OCI-LY7 (cell line): ENCODE results near the gene CXorf38. TPM values are rescaled to one million over a fixed set of nuclear protein-coding genes. Genes with fewer than 3 reads are reported as not detected.

Experiments
- BruUV-seq: library from RNA; stranded (reverse); fragments of 400-500 nt; replicated peaks from 2 replicates; lab custom pipeline; 2021; lab: Mats Ljungman, UMichigan
- CTCF ChIA-PET: fragments of 300-600 bp; sonication (Branson Sonifier 250); formaldehyde crosslinking; loops from one replicate; lab custom pipeline; 2022; ENCODE audit warnings: antibody characterized with exemption; ENCODE audit not compliant: unreplicated experiment; lab: Charles Lee
- POLR2A ChIA-PET: fragments of 300-600 bp; sonication (Branson Sonifier 250); formaldehyde crosslinking; loops from one replicate; lab custom pipeline; 2022; ENCODE audit warnings: antibody characterized with exemption; lab: Charles Lee
- DNase-seq: peaks from one replicate; pipeline ENCODE4 v3.0.0-alpha.2; 2015; ENCODE audit warnings: low spot score
- H2AFZ ChIP-seq: fragments of 200-600 bp; sonication (generic), shearing (Covaris generic); 2 replicates; pipeline ENCODE4 v1.6.1; 2014; ENCODE audit warnings: mild to moderate bottlenecking, antibody characterized with exemption, low read length, moderate library complexity
- H3K27ac ChIP-seq: fragments of 200-600 bp; sonication (generic); 2 replicates; pipeline ENCODE4 v1.5.1; 2014; ENCODE audit warnings: mixed run types, low read depth, mild to moderate bottlenecking, moderate library complexity, low read length, inconsistent platforms; ENCODE audit not compliant: poor library complexity, severe bottlenecking
- H3K36me3 ChIP-seq: fragments of 200-600 bp; sonication (generic); 2 replicates; pipeline ENCODE4 v1.6.1; 2014; ENCODE audit warnings: mild to moderate bottlenecking, antibody characterized with exemption, low read length, moderate library complexity, mixed read lengths; ENCODE audit not compliant: insufficient read depth
- H3K4me1 ChIP-seq: fragments of 200-600 bp; sonication (generic); 2 replicates; pipeline ENCODE4 v1.5.1; 2014; ENCODE audit warnings: mild to moderate bottlenecking, low read length; ENCODE audit not compliant: insufficient read depth, poor library complexity, severe bottlenecking
- H3K4me2 ChIP-seq: fragments of 200-600 bp; sonication (generic); 2 replicates; pipeline ENCODE4 v1.6.1; 2014; ENCODE audit warnings: mild to moderate bottlenecking, low read length
- H3K4me3 ChIP-seq: fragments of 200-600 bp; sonication (generic); 2 replicates; pipeline ENCODE4 v1.5.1; 2014; ENCODE audit warnings: mild to moderate bottlenecking, low read depth, low read length; ENCODE audit not compliant: poor library complexity, severe bottlenecking
- H3K79me2 ChIP-seq: fragments of 200-600 bp; sonication (generic); 2 replicates; pipeline ENCODE4 v1.6.1; 2016; ENCODE audit warnings: low read depth, mild to moderate bottlenecking, low read length, moderate library complexity, mixed read lengths; ENCODE audit not compliant: insufficient read depth
- H3K9me2 ChIP-seq: fragments of 200-600 bp; sonication (generic); 2 replicates; pipeline ENCODE4 v1.6.1; 2016; ENCODE audit warnings: mild to moderate bottlenecking, low read length, mixed read lengths; ENCODE audit not compliant: insufficient read depth
- H3K9me3 ChIP-seq: fragments of 200-600 bp; sonication (generic); 2 replicates; pipeline ENCODE4 v1.6.1; 2014; ENCODE audit warnings: mild to moderate bottlenecking, mixed run types, low read length, mixed read lengths
- H4K20me1 ChIP-seq: fragments of 200-600 bp; sonication (generic); 2 replicates; pipeline ENCODE4 v1.6.1; 2014; ENCODE audit warnings: mild to moderate bottlenecking, antibody characterized with exemption, low read length, moderate library complexity, mixed read lengths; ENCODE audit not compliant: insufficient read depth
- CTCF ChIP-seq: fragments of 200-600 bp; sonication (generic); conservative IDR thresholded peaks from 2 replicates; pipeline ENCODE4 v1.5.1; 2014; ENCODE audit warnings: mild to moderate bottlenecking, antibody characterized with exemption, low read length, moderate library complexity, mixed read lengths
- EZH2phosphoT487 ChIP-seq: fragments of 200-600 bp; sonication (generic); IDR thresholded peaks from 2 replicates; pipeline ENCODE4 v1.6.1; 2018; ENCODE audit warnings: low read depth, borderline replicate concordance, mild to moderate bottlenecking, mixed run types, antibody characterized with exemption, low read length, moderate library complexity, mixed read lengths
- intact Hi-C: fragments of 100-400 bp; cut with micrococcal nuclease; formaldehyde crosslinking; loops from one replicate; pipeline ENCODE4 v1.10.0; 2022; ENCODE audit not compliant: unreplicated experiment
- total RNA-seq, 2 experiments: library from RNA; depleted of rRNA in 1 of 2; stranded (reverse); fragments of >200 nt in 1 of 2; shearing (Covaris generic) in 1 of 2; gene quantifications; 2 replicates each; pipeline ENCODE4 v1.2.3, GENCODE V29; 2014 to 2022

Gene CXorf38
- total RNA-seq, 2 experiments from 2014 or later = 12.9 to 15.9 TPM

DNA sequence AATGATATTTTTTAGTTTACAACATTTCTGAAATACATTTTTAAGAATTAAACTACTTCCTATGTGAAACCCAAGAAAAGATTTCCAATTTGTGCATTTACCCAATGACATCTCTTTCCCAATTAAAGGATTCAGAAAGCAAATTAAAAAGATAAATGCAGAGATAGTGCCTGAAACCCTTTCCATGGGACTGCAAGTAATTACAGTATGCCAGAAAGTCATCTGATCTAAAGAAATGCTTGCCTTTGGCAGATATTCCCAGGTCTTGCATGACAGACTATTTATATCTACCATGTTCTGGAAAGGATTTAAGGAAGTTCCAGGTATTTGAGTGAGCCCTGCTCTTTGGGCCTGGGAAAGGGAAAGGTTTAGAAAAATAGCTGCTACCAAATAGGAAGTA, 41.6 kb upstream of the CXorf38 start:
- intact Hi-C loops = no loop called here
- BruUV-seq = no TSS peak

DNA sequence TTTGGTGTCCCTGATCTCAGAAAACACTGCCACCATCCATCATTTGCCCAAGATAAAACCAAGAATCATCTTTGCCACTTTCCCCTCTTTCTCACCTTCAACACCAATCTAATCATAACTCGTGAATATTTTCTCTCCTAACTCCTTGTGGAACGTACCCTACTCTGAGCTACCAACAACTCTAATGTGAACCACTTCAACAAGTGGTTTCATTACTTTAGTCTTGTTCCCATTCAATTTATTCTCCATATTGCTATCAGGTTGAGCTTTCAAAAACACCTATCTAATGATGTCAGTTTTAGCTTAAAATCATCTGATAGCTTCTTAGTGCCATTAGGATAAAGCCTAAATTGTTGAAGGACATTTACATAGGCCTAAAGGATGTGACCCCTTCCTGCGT, 39.8 kb upstream of the CXorf38 start:
- peaks cover 76% of the 10 kb centered on the region for H3K36me3 ChIP-seq
- no peak overlapping the region for H2AFZ ChIP-seq
- no peak overlapping the region for H3K27ac ChIP-seq
- TF ChIP-seq CTCF (no peak), EZH2phosphoT487 (no peak)
- no peaks in the 10 kb centered on the region for H3K79me2 ChIP-seq
- no peaks in the 10 kb centered on the region for H3K4me1 ChIP-seq
- H3K4me2 ChIP-seq = no peak overlapping the region
- no peaks in the 10 kb centered on the region for H3K9me2 ChIP-seq
- POLR2A ChIA-PET = no interaction called here
- intact Hi-C loops = no loop called here
- no TSS peak for BruUV-seq
- no peaks in the 10 kb centered on the region for H3K9me3 ChIP-seq
- no peaks in the 10 kb centered on the region for H4K20me1 ChIP-seq
- no peak for DNase-seq
- CTCF ChIA-PET = no interaction called here
- no peak overlapping the region for H3K4me3 ChIP-seq

More for the DNA sequence above, 41.6 kb upstream of the CXorf38 start:
- H4K20me1 ChIP-seq = no peaks in the 10 kb centered on the region
- no peaks in the 10 kb centered on the region for H3K9me3 ChIP-seq
- no peak overlapping the region for H3K4me2 ChIP-seq
- H3K4me3 ChIP-seq = no peak overlapping the region
- no peak for TF ChIP-seq CTCF
- TF ChIP-seq EZH2phosphoT487 = no peak
- no peak overlapping the region for H2AFZ ChIP-seq
- H3K4me1 ChIP-seq = no peaks in the 10 kb centered on the region
- no peak overlapping the region for H3K27ac ChIP-seq
- ChIA-PET CTCF (no interaction called here), POLR2A (no interaction called here)
- H3K9me2 ChIP-seq = no peaks in the 10 kb centered on the region
- H3K36me3 ChIP-seq = peaks cover 75% of the 10 kb centered on the region
- DNase-seq = no peak
- H3K79me2 ChIP-seq = no peaks in the 10 kb centered on the region

DNA sequence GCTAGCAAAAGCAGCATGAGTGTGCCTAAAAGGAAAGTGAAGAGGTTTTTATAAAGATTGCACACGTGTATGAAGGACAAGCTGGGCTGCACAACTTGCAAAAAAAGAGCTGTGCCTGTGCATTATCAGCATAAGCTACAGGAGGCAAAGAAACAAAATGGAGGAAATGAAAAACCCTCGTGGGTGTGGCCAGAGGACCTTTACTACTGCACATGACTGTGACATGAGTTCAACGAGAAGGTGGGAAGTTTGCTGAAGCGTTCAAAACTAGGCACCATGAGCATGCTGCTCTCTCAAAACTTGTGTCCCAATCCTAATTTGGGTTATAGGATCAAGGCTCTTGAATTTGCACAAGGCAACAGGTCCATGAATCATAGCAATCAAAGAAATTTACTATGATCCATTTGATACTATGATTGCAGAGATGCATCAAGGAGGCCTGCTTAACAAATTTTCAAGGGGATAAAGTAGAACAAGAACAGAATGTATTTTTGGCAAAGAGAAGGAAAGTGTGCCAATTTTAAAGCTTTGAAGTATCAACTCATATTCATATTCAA, 38.1 kb upstream of the CXorf38 start:
- CTCF ChIA-PET = no interaction called here
- H3K4me2 ChIP-seq = no peak overlapping the region
- intact Hi-C loops = no loop called here

More for the DNA sequence above, 38.1 kb upstream of the CXorf38 start:
- H3K4me1 ChIP-seq = no peaks in the 10 kb centered on the region
- POLR2A ChIA-PET = interaction anchor here (0.7 to 1.1 kb wide), 3 partner anchors 8 to 26 kb away, joined by 3 read pairs; no protein-coding TSS in a partner anchor
- no peak overlapping the region for H2AFZ ChIP-seq
- H3K36me3 ChIP-seq = peaks cover 78% of the 10 kb centered on the region
- no peaks in the 10 kb centered on the region for H3K9me3 ChIP-seq
- no peaks in the 10 kb centered on the region for H3K9me2 ChIP-seq
- H3K79me2 ChIP-seq = no peaks in the 10 kb centered on the region
- TF ChIP-seq EZH2phosphoT487 = no peak
- TF ChIP-seq CTCF = no peak
- H3K27ac ChIP-seq = no peak overlapping the region
- H3K4me3 ChIP-seq = no peak overlapping the region
- no peak for DNase-seq
- no TSS peak for BruUV-seq
- no peaks in the 10 kb centered on the region for H4K20me1 ChIP-seq
